MM.1S (cell line): Measurements from ENCODE around the gene IL1RAPL2.

ENCODE experiments used
- CTCF ChIP-seq: fragments of 300-600 bp; sonication (generic); IDR thresholded peaks from 2 replicates; pipeline ENCODE4 v1.5.1; 2016; ENCODE audit warnings: antibody characterized with exemption, low read length, mixed read lengths
- EZH2 ChIP-seq: fragments of 300-600 bp; sonication (generic); optimal IDR thresholded peaks from 2 replicates; pipeline ENCODE3; 2017; ENCODE audit warnings: low read depth, mild to moderate bottlenecking, antibody characterized with exemption, low read length, mixed read lengths
- EZH2phosphoT487 ChIP-seq: fragments of 300-600 bp; sonication (generic); IDR thresholded peaks from 2 replicates; pipeline ENCODE4 v1.6.1; 2018; ENCODE audit warnings: antibody characterized with exemption, low read length

DNA sequence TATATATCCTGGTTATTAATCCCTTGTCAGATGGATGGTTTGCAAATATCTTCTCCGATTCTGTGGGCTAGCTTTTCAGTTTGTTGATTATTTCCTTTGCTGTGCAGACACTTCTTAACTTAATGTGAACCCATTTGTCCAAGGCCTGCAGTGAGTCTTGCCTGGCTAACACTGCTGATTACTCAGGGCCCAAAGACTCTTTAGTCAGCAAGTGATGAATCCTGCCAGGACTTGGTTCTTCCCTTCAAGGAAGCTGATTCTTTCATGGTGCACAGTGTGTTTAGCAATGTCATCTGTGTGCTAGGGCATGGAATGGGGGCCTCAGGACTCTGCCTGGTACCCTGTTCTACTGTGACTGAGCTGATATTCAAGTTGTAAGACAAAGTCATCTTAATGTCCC lies 736.2 kb downstream of the IL1RAPL2 start:
- no peak for TF ChIP-seq CTCF
- no peak for TF ChIP-seq EZH2
- TF ChIP-seq EZH2phosphoT487 = no peak
